Cerebellar nuclear complex (tissue), 1 donor: ENCODE data around the gene ERAL1.
"Not testable (repeated sequence)": the region's sequence is repeated elsewhere in the genome, so short reads cannot be mapped to it uniquely, and the experiment has no call there.

Source experiments
- DNase-seq, 2 experiments: peaks; one replicate each; lab custom pipeline; 2025; lab: John Stamatoyannopoulos, UW

ERAL1 gene

DNA sequence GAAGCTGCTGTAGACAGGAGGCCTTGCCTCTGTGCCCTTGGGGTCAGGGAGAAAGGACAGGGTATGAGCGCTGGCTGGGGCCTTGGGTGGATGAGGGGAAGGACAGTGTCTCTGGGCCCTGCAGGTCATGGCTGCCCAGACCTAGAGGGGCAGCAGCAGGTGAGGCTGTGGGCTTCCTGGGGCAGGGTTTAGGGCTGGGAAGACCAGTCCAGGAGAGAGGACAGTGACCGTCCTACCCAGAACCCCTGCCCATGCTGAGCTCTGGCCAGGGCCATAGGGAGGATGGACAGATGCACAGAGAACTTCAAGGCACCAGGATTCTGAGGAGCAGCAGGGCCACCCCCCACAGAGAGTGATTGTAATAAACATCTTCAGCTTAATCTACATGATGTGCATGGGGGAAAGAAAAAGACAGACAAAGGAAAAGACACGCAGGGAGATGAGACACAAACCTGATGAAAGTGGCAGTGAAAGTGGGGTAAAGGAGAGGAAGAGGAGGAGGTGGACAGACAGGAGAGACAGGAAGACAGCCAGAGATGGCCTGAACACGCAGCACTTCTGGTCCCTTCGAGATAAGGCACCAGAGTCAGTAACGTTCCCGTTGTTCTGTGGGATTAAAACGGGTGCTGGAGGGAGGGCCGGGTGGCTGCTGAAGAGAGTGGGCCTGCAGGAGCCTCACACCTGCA, 25.2 kb downstream of the ERAL1 start:
- DNase-seq: no peak

DNA sequence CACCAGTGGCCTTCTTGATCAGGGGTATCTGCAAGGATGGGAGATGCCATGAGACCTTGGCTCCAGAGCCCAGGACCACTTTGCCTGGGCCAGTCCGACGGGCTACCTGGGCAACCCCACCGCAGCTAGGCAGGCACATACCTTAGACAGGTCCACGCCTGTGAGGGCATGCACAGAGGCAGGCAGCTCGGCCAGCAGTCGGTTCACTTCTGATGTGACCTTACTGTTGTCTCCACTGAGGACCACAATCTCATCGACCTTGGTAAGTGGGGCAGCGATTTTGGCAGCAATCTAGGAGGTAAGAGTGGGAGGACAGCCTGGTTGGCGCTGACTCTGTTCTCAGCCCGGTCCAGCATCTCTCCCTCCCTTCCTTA, 25.7 kb downstream of the ERAL1 start:
- no peak for DNase-seq

DNA sequence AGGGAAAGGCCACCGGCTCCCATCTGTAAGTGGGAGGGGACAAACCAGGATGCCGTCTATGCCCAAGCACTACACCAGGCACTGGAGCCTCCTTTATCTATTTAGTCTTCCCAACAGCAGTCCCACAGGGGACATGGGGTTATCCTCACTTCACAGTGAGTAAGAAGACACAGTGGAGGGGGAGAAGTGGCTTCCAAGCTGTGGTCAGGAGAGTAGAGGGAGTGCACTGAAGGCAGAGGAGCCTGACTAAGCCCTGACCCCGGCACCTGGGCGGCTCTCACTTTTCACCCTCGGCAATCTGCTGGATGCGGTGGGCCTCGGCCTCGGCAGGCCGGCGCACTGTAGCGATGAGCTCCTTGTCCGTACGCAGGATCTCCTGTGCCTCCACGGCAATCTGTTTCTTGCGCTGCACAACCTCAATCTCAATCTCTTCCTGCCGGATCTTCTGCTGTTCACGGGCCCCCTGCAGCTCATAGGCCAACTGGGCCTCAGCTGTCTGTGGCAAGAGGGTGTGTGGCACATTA, 26.8 kb downstream of the ERAL1 start:
- DNase-seq: no peak

DNA sequence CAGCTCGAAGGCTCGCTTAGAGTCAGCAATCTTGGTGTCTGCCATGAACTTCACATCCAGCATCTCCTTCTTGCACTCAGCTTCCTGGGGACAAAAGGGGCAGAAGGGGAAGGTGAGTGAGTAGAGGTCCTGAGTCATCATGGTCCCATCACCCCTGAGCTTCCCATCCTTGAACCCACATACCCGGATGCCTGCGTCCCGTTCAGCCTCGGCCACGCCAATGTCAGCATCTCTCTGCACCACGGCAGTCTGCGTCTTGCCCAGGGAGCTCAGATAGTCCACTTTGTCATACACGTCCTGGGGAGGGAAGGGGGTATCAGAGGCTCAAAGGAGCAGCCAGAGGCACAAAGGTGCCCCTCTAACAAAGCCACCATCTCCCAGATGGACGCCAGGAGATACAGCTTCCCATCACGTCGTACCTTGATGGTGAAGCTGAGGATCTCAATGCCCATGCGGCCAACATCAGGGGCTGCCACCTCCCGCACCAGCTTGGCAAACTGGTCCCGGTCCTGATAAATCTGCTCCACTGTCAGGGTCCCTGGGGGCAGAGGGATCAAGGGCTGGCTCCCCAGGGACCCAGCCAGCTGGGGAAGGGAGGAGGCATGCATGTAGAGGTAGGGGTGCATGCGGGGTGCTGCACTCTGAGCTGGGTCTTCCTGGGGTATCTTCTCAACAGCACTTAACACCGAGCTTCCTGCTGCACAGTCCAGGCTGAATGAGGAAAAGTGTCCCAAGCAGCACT, 27.5 kb downstream of the ERAL1 start:
- no peak for DNase-seq

DNA sequence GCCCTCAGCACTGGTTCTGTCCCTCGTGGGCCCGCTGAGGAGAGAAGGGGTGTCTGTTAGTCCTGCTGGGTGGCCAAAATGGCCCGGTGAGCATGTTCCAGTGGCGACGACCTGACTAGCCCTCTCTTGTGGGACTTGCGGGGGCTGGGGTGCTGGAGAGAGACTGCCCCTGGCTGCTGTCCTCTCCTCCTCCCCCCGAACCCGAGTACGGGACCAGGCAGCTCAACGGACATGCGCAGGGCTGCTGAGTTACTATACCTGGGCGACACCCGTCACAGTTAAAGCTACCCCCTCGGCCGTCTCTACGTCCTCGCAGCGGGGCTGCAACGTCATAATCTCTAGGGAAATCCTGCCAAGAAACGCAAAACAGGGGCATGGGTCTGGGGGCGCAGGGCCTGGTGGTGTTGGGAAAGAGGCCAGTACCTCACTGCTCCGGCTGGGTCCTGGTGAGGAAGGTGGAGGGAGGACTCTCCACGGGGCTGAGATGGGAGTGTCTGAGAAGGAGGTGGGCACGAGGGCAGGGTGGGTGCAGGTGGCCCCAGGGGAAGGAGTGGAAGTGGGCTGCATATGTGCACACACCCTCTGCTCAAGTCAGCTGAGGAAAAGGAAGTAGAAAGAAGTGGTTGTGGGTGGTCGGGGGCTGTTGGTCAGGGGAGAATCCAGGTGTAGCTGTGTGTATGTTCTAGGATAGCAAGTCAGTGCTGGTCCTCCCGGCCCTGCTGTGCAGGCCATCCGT, 29.3 kb downstream of the ERAL1 start:
- DNase-seq: no peak

DNA sequence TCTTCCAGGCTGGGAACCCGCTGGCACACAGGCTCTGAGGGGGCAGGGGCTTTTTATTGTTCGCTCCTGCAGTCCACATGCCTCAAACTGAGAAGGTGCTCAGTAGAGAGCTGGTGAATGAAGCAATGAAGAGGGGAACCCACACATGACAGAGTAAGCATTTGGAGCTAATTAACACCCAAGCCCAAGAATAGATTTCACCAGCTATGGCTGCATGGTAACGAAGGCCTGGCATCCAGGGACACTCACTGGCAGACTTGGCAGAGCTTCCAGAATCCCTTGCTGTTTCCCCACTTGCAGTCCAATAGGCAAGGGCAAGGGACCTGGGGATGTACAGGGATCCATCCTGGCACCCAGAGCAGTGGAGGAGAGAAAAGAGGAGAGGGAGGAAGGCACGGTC, 30.5 kb downstream of the ERAL1 start:
- DNase-seq: no peak

DNA sequence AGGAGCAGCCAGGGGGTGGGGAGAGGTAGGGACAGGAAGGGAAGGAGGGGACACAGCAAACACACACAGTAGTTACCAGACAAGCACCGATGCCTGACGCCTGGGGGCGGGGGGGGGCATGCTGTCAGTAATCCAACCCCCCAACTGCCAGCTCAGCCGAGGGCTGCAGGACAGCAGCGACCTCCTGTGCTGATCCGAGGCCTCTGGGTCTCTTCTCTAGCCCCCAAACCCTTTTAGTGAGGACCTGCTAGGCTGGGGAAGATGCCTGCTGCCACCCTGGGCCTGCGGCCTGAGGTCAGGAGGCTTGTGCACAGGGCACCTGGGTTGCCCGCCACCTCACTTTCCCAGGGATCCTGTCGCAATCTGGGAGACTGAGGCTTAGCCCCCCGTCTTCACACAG, 31.1 kb downstream of the ERAL1 start:
- DNase-seq: no peak

DNA sequence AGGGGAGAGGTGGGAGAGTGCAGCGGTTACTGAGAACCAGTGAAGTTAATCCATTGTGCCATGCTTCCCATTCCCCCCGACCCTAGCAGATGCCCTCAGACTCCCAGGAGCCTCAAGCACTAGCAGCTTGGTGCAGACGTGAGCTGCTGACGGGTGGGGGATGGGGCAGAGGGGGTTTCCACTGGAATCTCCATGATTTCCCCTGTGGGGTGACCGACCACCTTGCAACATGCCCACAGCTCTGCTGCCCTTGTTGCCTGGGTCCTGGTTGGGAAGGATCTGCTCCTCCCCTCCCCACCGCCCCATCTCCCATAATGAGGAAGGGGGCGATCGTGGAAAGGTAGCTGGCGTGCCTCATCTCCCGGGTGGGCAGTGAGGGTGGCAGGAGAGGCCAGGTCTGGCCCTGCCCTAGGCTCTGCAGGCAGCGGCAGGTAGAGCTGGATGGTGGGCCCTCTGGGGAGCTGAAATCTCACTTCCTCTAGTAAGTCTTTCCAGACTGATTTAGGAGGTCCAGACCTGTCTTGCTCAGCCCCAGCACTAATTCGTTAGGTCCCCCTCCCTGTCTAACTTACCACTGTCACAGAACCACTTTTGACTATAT, 33.2 kb downstream of the ERAL1 start:
- DNase-seq: no peak

DNA sequence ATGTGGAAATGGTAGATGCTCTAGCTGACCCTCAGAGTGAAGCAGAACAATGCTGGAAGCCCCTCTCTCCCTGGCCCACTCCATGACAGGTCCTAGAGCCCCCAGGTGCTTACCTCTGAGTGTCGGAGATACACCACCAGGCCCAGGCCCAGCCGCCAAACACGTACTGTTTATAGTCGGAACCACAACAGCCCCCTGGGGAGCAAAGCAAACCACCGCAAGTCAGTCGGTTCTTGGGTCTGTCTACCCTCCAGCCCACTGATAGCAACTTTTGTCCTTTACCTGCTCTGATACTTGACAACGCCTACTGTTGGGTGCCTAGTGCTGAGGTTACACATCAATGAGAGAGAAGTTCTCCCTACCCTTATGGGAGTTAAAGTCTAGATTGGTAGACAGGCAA, 34.0 kb downstream of the ERAL1 start:
- DNase-seq: no peak

DNA sequence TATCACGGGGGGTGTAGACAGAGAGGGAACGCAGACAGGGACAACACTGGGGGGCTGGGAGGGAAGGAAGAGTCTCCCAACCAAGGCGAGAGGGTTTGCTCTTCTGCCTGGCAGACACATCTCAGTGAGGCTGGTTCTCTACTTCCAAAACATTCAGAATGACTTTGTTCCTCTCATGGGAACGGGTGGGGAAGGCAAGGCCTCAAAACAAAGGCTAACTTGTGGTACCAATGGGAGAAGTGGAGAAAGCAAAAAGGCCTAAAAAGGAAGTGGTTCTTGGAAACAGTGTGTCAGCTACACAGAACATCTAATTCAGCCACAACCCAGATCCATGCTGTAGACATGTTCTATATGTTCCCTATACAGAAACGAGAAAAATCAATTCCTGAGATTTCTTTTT, 35.2 kb downstream of the ERAL1 start:
- DNase-seq: no peak

DNA sequence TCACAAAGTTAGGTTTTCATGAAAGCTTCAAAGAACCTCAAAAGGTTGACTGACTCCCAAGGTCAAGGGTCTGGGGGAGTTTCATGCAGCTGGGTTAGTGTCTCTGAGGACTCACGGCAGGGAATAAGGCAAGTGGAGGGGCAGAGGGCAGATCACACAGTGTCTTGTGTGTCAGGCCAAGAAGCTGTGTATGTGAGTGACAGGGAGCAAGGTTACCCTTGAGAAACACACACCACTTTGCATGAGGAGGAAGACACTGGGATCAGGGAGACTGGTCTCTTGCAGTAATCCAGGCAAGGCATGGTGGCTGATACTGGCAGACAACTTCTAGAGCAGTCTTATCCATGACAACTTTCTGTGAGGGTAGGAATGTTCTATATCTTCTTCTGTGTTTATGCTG, 36.4 kb downstream of the ERAL1 start:
- no peak for DNase-seq

DNA sequence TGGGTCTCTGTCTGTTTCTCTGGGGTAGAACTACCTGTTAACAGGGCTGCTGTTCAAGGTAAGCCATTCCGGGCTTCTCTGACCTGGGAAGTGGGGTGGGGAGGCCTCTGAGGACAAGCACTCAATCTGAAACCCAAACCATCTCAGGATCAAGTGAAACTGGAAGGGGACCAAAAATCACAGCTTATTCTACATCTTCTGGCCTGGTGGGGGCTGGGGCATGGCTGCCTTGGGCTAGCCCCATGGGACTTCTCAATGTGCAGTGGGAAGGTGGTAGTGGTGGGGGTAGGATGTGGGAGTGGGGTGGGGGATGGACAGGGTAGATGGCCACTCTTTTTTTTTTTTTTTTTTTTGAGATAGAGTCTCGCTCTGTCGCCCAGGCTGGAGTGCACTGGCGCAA, 37.2 kb downstream of the ERAL1 start:
- no peak for DNase-seq

DNA sequence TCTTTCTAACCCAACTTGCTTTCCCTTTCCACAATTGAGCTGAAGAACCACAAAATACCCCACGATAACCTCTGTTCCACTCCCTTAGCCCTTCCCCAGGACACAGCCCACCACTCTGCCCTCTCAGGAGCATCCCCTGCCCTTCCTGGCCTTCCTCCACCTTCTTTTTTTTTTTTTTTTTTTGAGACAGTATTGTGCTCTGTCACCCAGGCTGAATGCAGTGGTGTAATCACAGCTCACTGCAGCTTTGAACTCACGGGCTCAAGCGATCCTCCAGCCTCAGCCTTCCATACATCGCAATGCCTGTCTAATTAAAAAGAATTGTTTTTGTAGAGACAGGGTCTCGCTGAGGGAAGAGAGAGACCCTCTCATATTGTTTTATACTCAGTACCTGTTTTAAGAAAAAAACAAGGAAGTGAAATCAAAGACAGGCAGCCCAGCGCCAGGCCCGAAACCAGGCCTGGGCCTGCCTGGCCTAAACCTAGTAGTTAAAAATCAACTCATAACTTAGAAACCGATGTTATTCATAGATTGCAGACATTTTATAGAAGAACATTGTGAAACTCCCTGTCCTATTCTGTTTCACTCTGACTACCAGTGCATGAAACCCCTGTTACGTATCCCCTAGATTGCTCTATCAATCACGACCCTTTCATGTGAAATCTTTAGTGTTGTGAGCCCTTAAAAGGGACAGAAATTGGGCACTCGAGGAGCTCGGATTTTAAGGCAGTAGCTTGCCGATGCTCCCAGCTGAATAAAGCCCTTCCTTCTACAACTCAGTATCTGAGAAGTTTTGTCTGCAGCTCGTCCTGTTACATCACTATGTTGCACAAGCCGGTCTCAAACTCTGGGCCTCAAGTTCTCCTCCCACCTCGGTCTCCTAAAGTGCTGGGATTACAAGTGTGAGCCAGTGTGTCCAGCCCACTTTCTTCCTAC, 38.7 kb downstream of the ERAL1 start:
- not testable (repeated sequence) for DNase-seq

DNA sequence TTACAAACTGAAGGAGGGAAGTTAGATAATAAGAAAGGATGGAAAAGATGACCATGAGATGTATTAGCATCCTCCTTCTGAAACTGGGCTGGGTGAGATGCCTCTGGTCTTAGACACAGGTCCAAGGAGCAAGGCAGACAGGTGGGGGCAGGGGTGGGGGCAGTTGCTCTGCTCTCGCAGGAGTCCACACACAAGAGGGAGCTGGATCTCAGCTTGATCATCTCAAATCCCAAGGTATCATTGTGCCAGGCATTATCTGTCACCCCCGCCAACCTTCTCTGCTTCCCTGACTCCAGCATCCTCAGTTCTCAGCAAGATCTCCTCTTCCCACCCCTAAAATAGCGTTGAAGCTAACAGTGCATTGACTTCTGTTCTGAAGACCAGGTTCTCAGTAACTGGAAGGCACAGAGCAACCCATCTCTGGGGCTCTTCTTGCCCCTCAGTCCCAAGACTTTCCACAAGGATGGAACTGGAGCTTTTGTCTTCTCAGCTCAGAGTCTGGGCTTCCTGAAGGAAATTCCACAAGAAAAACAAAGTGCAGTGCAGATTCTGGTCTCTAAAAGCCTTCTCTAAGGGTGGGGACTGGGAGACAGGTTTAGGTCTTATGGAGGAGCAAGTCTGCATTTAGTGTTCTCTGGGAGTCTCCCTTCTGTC, 41.1 kb downstream of the ERAL1 start:
- DNase-seq: no peak

DNA sequence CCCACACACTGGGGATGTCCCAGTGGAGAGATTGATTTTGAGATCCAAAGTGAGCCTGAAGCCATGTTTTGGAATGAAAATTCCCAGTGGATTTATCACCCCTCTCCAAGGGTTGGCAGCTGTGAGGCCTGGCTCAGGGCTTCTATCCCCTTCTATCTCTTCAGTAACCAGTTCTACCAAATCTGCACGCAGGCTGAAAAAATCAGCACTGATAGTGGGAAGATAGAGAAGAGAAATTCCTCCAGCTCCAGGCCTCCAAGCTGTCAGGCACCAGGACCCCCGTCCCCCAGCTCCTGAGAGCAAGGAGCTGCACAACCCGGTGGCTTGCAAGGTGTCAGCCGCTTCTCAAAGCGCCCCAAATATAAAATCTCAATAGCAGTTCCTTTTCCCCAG, 41.7 kb downstream of the ERAL1 start:
- DNase-seq: no peak

DNA sequence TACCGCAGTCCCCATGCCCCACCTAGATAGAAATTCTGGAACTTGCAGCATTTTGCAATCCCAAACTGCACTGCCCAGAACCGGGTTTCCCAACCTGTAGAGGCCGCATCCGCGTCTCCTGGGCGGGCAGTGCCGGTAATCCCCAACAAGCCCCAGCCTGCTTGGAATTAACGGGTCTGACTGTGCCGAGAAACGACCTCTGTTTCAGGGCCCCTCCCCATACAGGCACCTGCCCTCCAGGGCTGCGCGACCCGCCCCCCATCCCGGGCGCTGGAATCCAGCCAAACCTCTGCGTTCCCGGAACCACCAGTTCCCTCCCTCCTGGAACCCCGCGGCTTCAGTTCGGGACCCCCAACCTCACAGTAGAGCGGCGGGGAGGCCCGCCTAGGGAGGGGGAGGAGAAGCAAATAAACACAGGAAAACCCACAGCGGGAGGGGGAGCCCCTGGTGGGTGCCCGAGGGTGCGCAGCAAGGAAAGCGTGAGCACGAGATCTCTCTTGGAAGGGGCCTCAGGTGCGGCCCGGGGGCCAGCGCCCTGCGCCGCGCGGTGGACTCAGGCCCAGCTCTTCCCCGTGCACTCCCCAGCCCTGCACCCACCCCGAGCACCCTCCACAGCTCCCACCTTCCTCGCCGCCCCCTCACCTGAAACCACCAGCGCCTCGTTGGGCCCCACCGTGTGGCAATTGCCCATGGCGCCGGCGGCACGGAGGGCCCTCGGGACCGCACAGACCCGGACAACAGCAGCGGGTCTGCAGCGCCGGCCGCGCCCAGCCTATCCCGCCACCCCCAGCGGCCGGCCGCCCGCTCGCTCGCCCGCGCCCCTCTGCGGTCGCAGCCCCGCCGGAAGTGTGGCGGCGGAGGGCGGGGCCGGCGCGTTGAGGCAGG, 42.3 kb downstream of the ERAL1 start, which contains the start of gene FLOT2:
Gene FLOT2, minus strand, starts transcription at position 850 of the 885 bp plus-strand sequence. Its CDS starts 159 bp downstream, at position 691.
- DNase-seq: no peak

DNA sequence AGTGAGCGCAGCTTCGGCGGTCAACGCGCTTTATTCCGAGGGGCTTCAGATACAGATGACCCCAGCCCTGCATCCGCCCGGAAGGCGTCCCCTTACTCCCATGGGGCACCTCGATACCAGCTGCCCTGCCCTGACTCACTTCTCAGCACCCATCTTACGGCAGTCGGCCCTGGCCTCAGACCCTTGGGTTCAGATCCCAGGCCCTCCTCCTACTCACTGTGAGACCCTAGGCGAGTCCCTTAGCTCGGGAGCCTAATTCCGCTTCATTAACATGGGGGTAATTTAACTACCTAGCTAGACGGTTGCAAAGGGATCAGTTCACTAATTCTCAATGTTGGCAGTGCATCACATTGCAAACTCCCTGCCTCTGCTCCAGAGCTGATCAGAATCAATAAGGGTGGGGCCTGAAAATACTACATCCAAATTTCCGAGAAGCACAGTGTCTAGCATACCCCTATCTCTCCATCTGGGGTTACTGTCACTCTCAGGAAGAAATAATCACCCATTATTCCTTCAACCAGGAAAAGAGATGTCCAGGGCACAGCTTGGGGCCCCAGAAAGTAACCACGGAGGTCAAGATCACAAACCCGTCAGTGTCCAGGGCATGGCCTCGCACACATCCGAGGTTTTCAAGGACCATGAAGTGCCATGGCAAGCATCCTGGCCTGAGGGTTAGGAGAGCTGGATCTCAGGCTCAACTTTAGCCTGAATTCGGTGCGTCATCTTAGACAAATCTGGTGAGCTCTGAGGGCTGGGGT, 43.1 kb downstream of the ERAL1 start:
- no peak for DNase-seq

DNA sequence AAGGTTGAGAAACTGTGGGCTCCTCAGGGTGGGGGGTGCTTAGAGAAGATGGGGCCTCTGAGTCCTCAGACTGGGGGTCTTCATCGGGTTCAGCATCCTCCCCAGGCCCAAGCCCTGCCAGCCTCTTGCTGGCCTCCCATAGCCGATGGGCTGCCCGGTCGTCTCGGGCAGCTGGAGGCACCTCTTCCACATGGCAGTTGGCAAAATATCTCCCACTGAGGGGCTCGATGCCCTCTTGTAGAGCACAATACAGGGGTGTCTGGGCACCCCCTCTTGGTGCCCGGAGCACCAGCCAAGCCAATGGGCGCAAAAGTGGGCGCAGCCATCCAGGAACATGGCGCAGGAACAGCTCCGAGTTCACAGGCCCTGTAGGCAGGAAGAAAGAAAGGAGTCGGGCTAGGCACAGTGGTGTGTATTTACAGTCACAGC, 43.7 kb downstream of the ERAL1 start:
- no peak for DNase-seq
